Measurements from ENCODE around the gene CD46. TPM values are rescaled to one million over a fixed set of nuclear protein-coding genes. Genes with fewer than 3 reads are reported as not detected.

The CD46 gene
- total RNA-seq: 162 and 168 TPM in 2 replicates

GRCh38 chr1:207751790-207752455, at the start of gene CD46:
TSS of gene CD46 (plus strand) at chr1:207752054. CDS start at chr1:207752213, 159 bp downstream.

Other genes with a start within 250 kb of the CD46 start
- 1.00 TPM in 1 of 2 replicates, not detected in the other for gene CR1L, start 106.9 kb upstream of the CD46 start, total RNA-seq
- 42.1 and 42.3 TPM in 2 replicates for gene CD34, start 159.1 kb downstream of the CD46 start, total RNA-seq